ENCODE results near the gene GRID2.

DNA sequence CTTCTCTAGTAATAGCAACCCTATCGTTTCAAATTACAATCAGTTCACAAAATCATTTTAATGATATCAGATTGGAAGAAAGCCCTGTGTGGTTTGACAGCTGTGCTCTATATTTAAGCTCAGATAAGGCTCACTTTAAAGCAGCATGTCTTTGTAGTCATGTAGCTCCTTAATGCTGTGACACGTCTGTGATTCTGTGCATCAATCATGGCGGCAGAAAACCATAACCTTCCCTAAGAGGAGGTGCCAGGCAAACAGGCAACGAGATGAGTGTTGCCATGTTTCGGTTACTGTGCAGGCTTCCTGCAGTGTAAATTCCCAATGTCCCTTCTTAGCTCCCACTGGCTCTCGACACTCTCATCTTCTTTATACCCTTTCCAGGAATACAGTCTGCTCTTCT lies 212.7 kb downstream of the GRID2 start:
- TF ChIP-seq, protein P1, sequence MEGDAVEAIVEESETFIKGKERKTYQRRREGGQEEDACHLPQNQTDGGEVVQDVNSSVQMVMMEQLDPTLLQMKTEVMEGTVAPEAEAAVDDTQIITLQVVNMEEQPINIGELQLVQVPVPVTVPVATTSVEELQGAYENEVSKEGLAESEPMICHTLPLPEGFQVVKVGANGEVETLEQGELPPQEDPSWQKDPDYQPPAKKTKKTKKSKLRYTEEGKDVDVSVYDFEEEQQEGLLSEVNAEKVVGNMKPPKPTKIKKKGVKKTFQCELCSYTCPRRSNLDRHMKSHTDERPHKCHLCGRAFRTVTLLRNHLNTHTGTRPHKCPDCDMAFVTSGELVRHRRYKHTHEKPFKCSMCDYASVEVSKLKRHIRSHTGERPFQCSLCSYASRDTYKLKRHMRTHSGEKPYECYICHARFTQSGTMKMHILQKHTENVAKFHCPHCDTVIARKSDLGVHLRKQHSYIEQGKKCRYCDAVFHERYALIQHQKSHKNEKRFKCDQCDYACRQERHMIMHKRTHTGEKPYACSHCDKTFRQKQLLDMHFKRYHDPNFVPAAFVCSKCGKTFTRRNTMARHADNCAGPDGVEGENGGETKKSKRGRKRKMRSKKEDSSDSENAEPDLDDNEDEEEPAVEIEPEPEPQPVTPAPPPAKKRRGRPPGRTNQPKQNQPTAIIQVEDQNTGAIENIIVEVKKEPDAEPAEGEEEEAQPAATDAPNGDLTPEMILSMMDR (IDR thresholded peaks at IDR 0.05; ENCODE audit: poor library complexity, severe bottlenecking): no peak
- TF ChIP-seq EZH2 (IDR thresholded peaks at IDR 0.05; ENCODE audit: borderline replicate concordance, insufficient read depth, low read length, poor library complexity, severe bottlenecking) (no peak), EP300 (conservative IDR thresholded peaks at IDR 0.05; ENCODE audit: poor library complexity, severe bottlenecking) (peak; percentile 86), POLR2AphosphoS5 (IDR thresholded peaks at IDR 0.05) (peak; percentile 74)

Data from neural cell (in vitro differentiated cells).